Stomach (tissue), 4 donors: ENCODE results near the gene POLD4.

Experiments used
- CTCF ChIP-seq, 7 experiments: fragments of 450-650 bp in 4 of 7; fragments of 200-600 bp in 3 of 7; sonication (generic) in 3 of 7; IDR thresholded peaks; one replicate each; pipeline ENCODE4 v1.5.1; 2016 to 2019; ENCODE audit warnings: antibody characterized with exemption in 7 of 7, control low read depth in 2 of 7, mild to moderate bottlenecking in 1 of 7
- EP300 ChIP-seq: sonication (generic); formaldehyde crosslinking; IDR thresholded peaks from one replicate; pipeline ENCODE4 v1.6.1; 2017; ENCODE audit warnings: antibody characterized with exemption
- POLR2A ChIP-seq, 4 donors: fragments of 450-650 bp; IDR thresholded peaks; one replicate each; pipeline ENCODE4 v1.6.1; 2016; ENCODE audit warnings: antibody characterized with exemption in 4 of 4, control low read depth in 2 of 4, mild to moderate bottlenecking in 1 of 4, moderate library complexity in 1 of 4
- POLR2AphosphoS5 ChIP-seq, 3 donors: sonication (generic); formaldehyde crosslinking; IDR thresholded peaks; one replicate each; pipeline ENCODE4 v1.6.1; 2016; ENCODE audit warnings: antibody characterized with exemption in 3 of 3

DNA sequence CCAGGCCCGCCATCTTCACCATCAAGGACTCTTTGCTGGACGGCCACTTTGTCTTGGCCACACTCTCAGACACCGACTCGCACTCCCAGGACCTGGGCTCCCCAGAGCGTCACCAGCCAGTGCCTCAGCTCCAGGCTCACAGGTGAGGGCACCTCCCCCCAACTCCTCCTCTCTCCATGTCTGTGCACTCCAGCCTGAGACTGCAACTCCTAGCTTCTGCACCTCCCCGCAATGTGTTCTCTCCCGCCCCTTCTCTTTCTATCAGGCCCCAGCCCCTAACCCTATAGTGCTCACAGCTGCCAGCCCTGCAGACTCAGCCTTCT lies 42.9 kb upstream of the POLD4 start:
- TF ChIP-seq CTCF (IDR thresholded peaks at IDR 0.05) (no peak), POLR2A (IDR thresholded peaks at IDR 0.05) (no peak), EP300 (no peak), POLR2AphosphoS5 (IDR thresholded peaks at IDR 0.05) (no peak)
